H9 (cell line): ENCODE results near the gene CCDC141. TPM values are rescaled to one million over a fixed set of nuclear protein-coding genes. Genes with fewer than 3 reads are reported as not detected.

Source experiments
- DNase-seq: peaks from one replicate; pipeline ENCODE4 v3.0.0-alpha.2; 2017
- H2AFZ ChIP-seq: one replicate; pipeline ENCODE4 v1.6.1; 2013; ENCODE audit warnings: mild to moderate bottlenecking, low read length, control low read depth, moderate library complexity
- H2AK5ac ChIP-seq: 2 replicates; pipeline ENCODE4 v1.6.1; 2013; ENCODE audit warnings: low read length, control low read depth, mixed read lengths; ENCODE audit not compliant: insufficient read length
- H2BK120ac ChIP-seq: one replicate; pipeline ENCODE4 v1.6.1; 2013; ENCODE audit warnings: low read depth, mild to moderate bottlenecking, low read length, control low read depth, inconsistent platforms; ENCODE audit not compliant: poor library complexity, severe bottlenecking
- H2BK12ac ChIP-seq: 2 replicates; pipeline ENCODE4 v1.6.1; 2013; ENCODE audit warnings: low read length, control low read depth, mixed read lengths, low read depth; ENCODE audit not compliant: insufficient read length
- H2BK15ac ChIP-seq: 2 replicates; pipeline ENCODE4 v1.6.1; 2013; ENCODE audit warnings: low read depth, low read length, control low read depth
- H2BK20ac ChIP-seq: one replicate; pipeline ENCODE4 v1.6.1; 2013; ENCODE audit warnings: low read depth, mild to moderate bottlenecking, low read length, control low read depth, inconsistent platforms; ENCODE audit not compliant: poor library complexity, severe bottlenecking
- H2BK5ac ChIP-seq: 2 replicates; pipeline ENCODE4 v1.6.1; 2013; ENCODE audit warnings: low read length, control low read depth, mixed read lengths; ENCODE audit not compliant: insufficient read length
- H3K14ac ChIP-seq: 2 replicates; pipeline ENCODE4 v1.6.1; 2013; ENCODE audit warnings: low read length, control low read depth; ENCODE audit not compliant: insufficient read depth
- H3K18ac ChIP-seq: 2 replicates; pipeline ENCODE4 v1.6.1; 2013; ENCODE audit warnings: low read depth, mild to moderate bottlenecking, mixed read lengths, low read length, control low read depth; ENCODE audit not compliant: insufficient read length
- H3K23ac ChIP-seq: 2 replicates; pipeline ENCODE4 v1.6.1; 2013; ENCODE audit warnings: low read length, control low read depth, mixed read lengths, low read depth; ENCODE audit not compliant: insufficient read length
- H3K23me2 ChIP-seq: 2 replicates; pipeline ENCODE4 v1.6.1; 2013; ENCODE audit warnings: low read depth, mild to moderate bottlenecking, mixed read lengths, low read length, control low read depth; ENCODE audit not compliant: insufficient read length, poor library complexity, severe bottlenecking
- H3K27ac ChIP-seq: 2 replicates; pipeline ENCODE4 v1.5.1; 2013; ENCODE audit warnings: low read length, control low read depth, mixed read lengths, low read depth; ENCODE audit not compliant: insufficient read length
- H3K27me3 ChIP-seq: 2 replicates; pipeline ENCODE4 v1.6.1; 2013; ENCODE audit warnings: low read length, control low read depth, inconsistent platforms; ENCODE audit not compliant: insufficient read depth
- H3K4ac ChIP-seq: 2 replicates; pipeline ENCODE4 v1.6.1; 2013; ENCODE audit warnings: low read depth, mild to moderate bottlenecking, control low read depth, inconsistent platforms, low read length, moderate library complexity
- H3K4me1 ChIP-seq: 2 replicates; pipeline ENCODE4 v1.6.1; 2013; ENCODE audit warnings: low read length, control low read depth, inconsistent platforms; ENCODE audit not compliant: insufficient read depth
- H3K4me2 ChIP-seq: 2 replicates; pipeline ENCODE4 v1.6.1; 2013; ENCODE audit warnings: low read length, control low read depth, mixed read lengths; ENCODE audit not compliant: insufficient read length, insufficient read depth
- H3K56ac ChIP-seq: 2 replicates; pipeline ENCODE4 v1.6.1; 2013; ENCODE audit warnings: low read depth, mild to moderate bottlenecking, mixed read lengths, low read length, control low read depth; ENCODE audit not compliant: insufficient read length
- H3K79me1 ChIP-seq: 2 replicates; pipeline ENCODE4 v1.6.1; 2013; ENCODE audit warnings: low read depth, mild to moderate bottlenecking, moderate library complexity, low read length, control low read depth, inconsistent platforms; ENCODE audit not compliant: insufficient read depth, poor library complexity, severe bottlenecking
- H3K79me2 ChIP-seq: 2 replicates; pipeline ENCODE4 v1.6.1; 2013; ENCODE audit warnings: low read length, control low read depth, inconsistent platforms; ENCODE audit not compliant: insufficient read depth
- H3K9ac ChIP-seq: 2 replicates; pipeline ENCODE4 v1.6.1; 2013; ENCODE audit warnings: low read length, control low read depth, mixed read lengths; ENCODE audit not compliant: insufficient read length; ENCODE audit errors: extremely low read depth
- H3K9me3 ChIP-seq: one replicate; pipeline ENCODE4 v1.6.1; 2013; ENCODE audit warnings: low read depth, low read length, inconsistent platforms; ENCODE audit not compliant: control insufficient read depth
- H3T11ph ChIP-seq: one replicate; pipeline ENCODE4 v1.6.1; 2013; ENCODE audit warnings: mild to moderate bottlenecking, low read length, control low read depth, inconsistent platforms
- H4K20me1 ChIP-seq: one replicate; pipeline ENCODE4 v1.6.1; 2013; ENCODE audit not compliant: control insufficient read depth, insufficient read length, insufficient read depth
- H4K5ac ChIP-seq: 2 replicates; pipeline ENCODE4 v1.6.1; 2013; ENCODE audit warnings: low read depth, mild to moderate bottlenecking, mixed read lengths, low read length, control low read depth; ENCODE audit not compliant: insufficient read length
- H4K8ac ChIP-seq: replicated peaks from 2 replicates; pipeline ENCODE4 v1.6.1; 2013; ENCODE audit warnings: low read length, control low read depth, mixed read lengths, low read depth; ENCODE audit not compliant: insufficient read length
- H4K91ac ChIP-seq: 2 replicates; pipeline ENCODE4 v1.6.1; 2013; ENCODE audit warnings: low read depth, mild to moderate bottlenecking, moderate library complexity, mixed read lengths, low read length, control low read depth; ENCODE audit not compliant: insufficient read length
- H3K27ac Mint-ChIP-seq, 3 experiments: 2 replicates in 2 of 3; 3 replicates in 1 of 3; pipeline ENCODE4 v1.8.0; 2020 to 2021; ENCODE audit warnings: mixed read lengths in 3 of 3, mild to moderate bottlenecking in 1 of 3, moderate library complexity in 1 of 3
- H3K27me3 Mint-ChIP-seq: 2 replicates; pipeline ENCODE4 v1.8.0; 2021; ENCODE audit warnings: low read depth, mild to moderate bottlenecking, moderate library complexity, mixed read lengths
- H3K36me3 Mint-ChIP-seq, 3 experiments: 2 replicates in 2 of 3; 3 replicates in 1 of 3; pipeline ENCODE4 v1.8.0; 2020 to 2021; ENCODE audit warnings: low read depth in 3 of 3, mixed read lengths in 3 of 3; ENCODE audit not compliant: insufficient read depth in 1 of 3
- H3K4me1 Mint-ChIP-seq, 2 experiments: 2 replicates each; pipeline ENCODE4 v1.8.0; 2020; ENCODE audit warnings: mixed read lengths in 2 of 2
- H3K4me3 Mint-ChIP-seq, 2 experiments: 2 replicates in 1 of 2; 3 replicates in 1 of 2; pipeline ENCODE4 v1.8.0; 2020 to 2021; ENCODE audit warnings: mild to moderate bottlenecking in 2 of 2, mixed read lengths in 2 of 2, moderate library complexity in 1 of 2
- H3K9me3 Mint-ChIP-seq, 2 experiments: 2 replicates in 1 of 2; 3 replicates in 1 of 2; pipeline ENCODE4 v1.8.0; 2020; ENCODE audit warnings: mild to moderate bottlenecking in 2 of 2, mixed read lengths in 2 of 2, moderate library complexity in 1 of 2
- CTCF ChIP-seq: fragments of 200-600 bp; sonication (generic); conservative IDR thresholded peaks from 3 replicates; pipeline ENCODE4 v1.8.0; 2021; ENCODE audit warnings: antibody characterized with exemption, mild to moderate bottlenecking
- total RNA-seq: library from RNA; stranded (reverse); gene quantifications from 2 replicates; pipeline ENCODE4 v1.2.1, GENCODE V29; 2021

The CCDC141 gene
- total RNA-seq, 1 experiment from 2014 or later, result 1.0 TPM

GRCh38 chr2:178855151-178855550 lies 194.8 kb downstream of the CCDC141 start:
- Mint-ChIP-seq H3K27me3 (no peaks in the 10 kb centered on the region), H3K9me3 (no peaks in the 10 kb centered on the region), H3K4me1 (no peaks in the 10 kb centered on the region), H3K4me3 (no peak overlapping the region), H3K27ac (no peak overlapping the region), H3K36me3 (no peaks in the 10 kb centered on the region)
- H3K4me2 ChIP-seq, result no peak overlapping the region
- no peak overlapping the region for H4K91ac ChIP-seq
- no peak for DNase-seq
- H2AFZ ChIP-seq, result no peak overlapping the region
- H2BK20ac ChIP-seq, result no peak overlapping the region
- no peak overlapping the region for H2BK120ac ChIP-seq
- no peak for TF ChIP-seq CTCF
- H3K9me3 ChIP-seq, result no peaks in the 10 kb centered on the region
- no peak overlapping the region for H3K18ac ChIP-seq
- no peak overlapping the region for H3K27ac ChIP-seq
- H3K27me3 ChIP-seq, result no peaks in the 10 kb centered on the region
- H3K79me1 ChIP-seq, result no peaks in the 10 kb centered on the region
- H3K9ac ChIP-seq, result no peak overlapping the region
- no peak overlapping the region for H2BK15ac ChIP-seq
- no peaks in the 10 kb centered on the region for H3K23me2 ChIP-seq
- no peak overlapping the region for H2AK5ac ChIP-seq
- H4K8ac ChIP-seq, result no peak overlapping the region
- H2BK12ac ChIP-seq, result no peak overlapping the region
- no peak overlapping the region for H3K4ac ChIP-seq
- H3T11ph ChIP-seq, result no peak overlapping the region
- H3K4me1 ChIP-seq, result no peaks in the 10 kb centered on the region
- no peak overlapping the region for H3K56ac ChIP-seq
- no peak overlapping the region for H4K5ac ChIP-seq
- H3K23ac ChIP-seq, result no peak overlapping the region
- H3K14ac ChIP-seq, result no peak overlapping the region
- H3K79me2 ChIP-seq, result no peaks in the 10 kb centered on the region
- H4K20me1 ChIP-seq, result no peaks in the 10 kb centered on the region
- H2BK5ac ChIP-seq, result no peak overlapping the region
